ENCODE data around the gene OS9. TPM values are rescaled to one million over a fixed set of nuclear protein-coding genes. Genes with fewer than 3 reads are reported as not detected.

OS9 gene
- total and polyA plus RNA-seq, 4 experiments from 2014 or later, result 56.6 to 195 (median 131) TPM

Small RNAs within 50 kb of the gene (microRNA-seq; reads per million reads assigned to microRNA genes)
- gene MIR6759 (ENCODE audit: borderline microRNAs expressed, borderline number of aligned reads, borderline replicate concordance), result not detected

Other genes starting within 250 kb of the OS9 start
- not detected for gene INHBE, start 238.8 kb upstream of the OS9 start, total RNA-seq
- not detected for gene INHBE, start 238.8 kb upstream of the OS9 start, polyA plus RNA-seq
- gene GLI1, start 234.3 kb upstream of the OS9 start, total RNA-seq, result under 1 TPM; 0.30 to 0.35 TPM
- gene GLI1, start 234.3 kb upstream of the OS9 start, polyA plus RNA-seq, result not detected
- 100 to 1,000 TPM; 266 to 278 TPM for gene ARHGAP9, start 214.3 kb upstream of the OS9 start, total RNA-seq
- gene ARHGAP9, start 214.3 kb upstream of the OS9 start, polyA plus RNA-seq, result 100 to 1,000 TPM; 206 to 216 TPM
- gene MARS1, start 206.1 kb upstream of the OS9 start, total RNA-seq, result 100 to 1,000 TPM; 224 to 242 TPM
- 100 to 1,000 TPM in 1 of 2 donors, 10 to 100 TPM in 1; 84.8 to 114 TPM for gene MARS1, start 206.1 kb upstream of the OS9 start, polyA plus RNA-seq
- gene DDIT3, start 173.6 kb upstream of the OS9 start, total RNA-seq, result 10 to 100 TPM; 38.5 to 40.8 TPM
- 10 to 100 TPM; 15.4 to 22.8 TPM for gene DDIT3, start 173.6 kb upstream of the OS9 start, polyA plus RNA-seq
- 100 to 1,000 TPM in 1 of 2 experiments, 10 to 100 TPM in 1; 97.4 to 103 TPM for gene MBD6, start 171.3 kb upstream of the OS9 start, total RNA-seq
- gene MBD6, start 171.3 kb upstream of the OS9 start, polyA plus RNA-seq, result 1 to 10 TPM in 1 of 2 donors, under 1 TPM in 1; 0.16 to 2.6 TPM
- gene DCTN2, start 146.9 kb upstream of the OS9 start, total RNA-seq, result 10 to 100 TPM; 69.4 to 70.7 TPM
- 10 to 100 TPM; 67.4 to 86.2 TPM for gene DCTN2, start 146.9 kb upstream of the OS9 start, polyA plus RNA-seq
- gene KIF5A, start 144.1 kb upstream of the OS9 start, total RNA-seq, result under 1 TPM; 0.96 to 1.00 TPM
- gene KIF5A, start 144.1 kb upstream of the OS9 start, polyA plus RNA-seq, result not detected
- 10 to 100 TPM; 32.4 to 36.0 TPM for gene PIP4K2C, start 102.9 kb upstream of the OS9 start, total RNA-seq
- 10 to 100 TPM; 30.4 to 45.0 TPM for gene PIP4K2C, start 102.9 kb upstream of the OS9 start, polyA plus RNA-seq
- gene DTX3, start 89.3 kb upstream of the OS9 start, total RNA-seq, result 10 to 100 TPM; 33.8 to 37.1 TPM
- gene DTX3, start 89.3 kb upstream of the OS9 start, polyA plus RNA-seq, result 1 to 10 TPM; 4.2 to 6.2 TPM
- gene ARHGEF25, start 82.7 kb upstream of the OS9 start, total RNA-seq, result under 1 TPM; 0.47 to 0.67 TPM
- not detected for gene ARHGEF25, start 82.7 kb upstream of the OS9 start, polyA plus RNA-seq
- not detected for gene B4GALNT1, start 60.9 kb upstream of the OS9 start, total RNA-seq
- not detected for gene B4GALNT1, start 60.9 kb upstream of the OS9 start, polyA plus RNA-seq
- gene AGAP2, start 44.6 kb downstream of the OS9 start, total RNA-seq, result 10 to 100 TPM; 63.2 to 66.7 TPM
- gene AGAP2, start 44.6 kb downstream of the OS9 start, polyA plus RNA-seq, result 1 to 10 TPM; 3.2 to 8.6 TPM
- gene TSPAN31, start 50.9 kb downstream of the OS9 start, total RNA-seq, result 10 to 100 TPM; 27.5 to 30.6 TPM
- gene TSPAN31, start 50.9 kb downstream of the OS9 start, polyA plus RNA-seq, result 10 to 100 TPM; 37.5 to 76.2 TPM
- gene CDK4, start 58.2 kb downstream of the OS9 start, total RNA-seq, result 10 to 100 TPM; 44.4 to 48.3 TPM
- 10 to 100 TPM; 85.0 to 99.7 TPM for gene CDK4, start 58.2 kb downstream of the OS9 start, polyA plus RNA-seq
- 10 to 100 TPM; 58.0 to 62.8 TPM for gene MARCHF9, start 61.0 kb downstream of the OS9 start, total RNA-seq
- 1 to 10 TPM; 3.7 to 8.9 TPM for gene MARCHF9, start 61.0 kb downstream of the OS9 start, polyA plus RNA-seq
- 1 to 10 TPM in 1 of 2 experiments, under 1 TPM in 1; 0.64 to 1.4 TPM for gene CYP27B1, start 72.9 kb downstream of the OS9 start, total RNA-seq
- under 1 TPM; 0.55 to 0.93 TPM for gene CYP27B1, start 72.9 kb downstream of the OS9 start, polyA plus RNA-seq
- 10 to 100 TPM in 1 of 2 experiments, 1 to 10 TPM in 1; 9.9 to 10.9 TPM for gene METTL1, start 78.0 kb downstream of the OS9 start, total RNA-seq
- gene METTL1, start 78.0 kb downstream of the OS9 start, polyA plus RNA-seq, result 10 to 100 TPM; 16.3 to 19.1 TPM
- 1 to 10 TPM; 3.1 to 4.9 TPM for gene EEF1AKMT3, start 78.5 kb downstream of the OS9 start, total RNA-seq
- 10 to 100 TPM in 1 of 2 donors, 1 to 10 TPM in 1; 5.3 to 12.4 TPM for gene EEF1AKMT3, start 78.5 kb downstream of the OS9 start, polyA plus RNA-seq
- gene TSFM, start 88.7 kb downstream of the OS9 start, total RNA-seq, result 10 to 100 TPM; 18.9 to 22.2 TPM
- 10 to 100 TPM; 23.2 to 32.5 TPM for gene TSFM, start 88.7 kb downstream of the OS9 start, polyA plus RNA-seq
- 10 to 100 TPM; 14.6 to 15.9 TPM for gene AVIL, start 124.6 kb downstream of the OS9 start, total RNA-seq
- under 1 TPM in 1 of 2 donors, not detected in 1; 0.68 TPM for gene AVIL, start 124.6 kb downstream of the OS9 start, polyA plus RNA-seq
- 100 to 1,000 TPM; 274 to 285 TPM for gene CTDSP2, start 152.6 kb downstream of the OS9 start, total RNA-seq
- 10 to 100 TPM; 57.7 to 74.8 TPM for gene CTDSP2, start 152.6 kb downstream of the OS9 start, polyA plus RNA-seq
- gene ATP23, start 247.4 kb downstream of the OS9 start, total RNA-seq, result 1 to 10 TPM; 6.1 to 6.7 TPM
- gene ATP23, start 247.4 kb downstream of the OS9 start, polyA plus RNA-seq, result 10 to 100 TPM; 16.6 to 22.9 TPM